ENCODE data around the gene ELMO1.

DNA sequence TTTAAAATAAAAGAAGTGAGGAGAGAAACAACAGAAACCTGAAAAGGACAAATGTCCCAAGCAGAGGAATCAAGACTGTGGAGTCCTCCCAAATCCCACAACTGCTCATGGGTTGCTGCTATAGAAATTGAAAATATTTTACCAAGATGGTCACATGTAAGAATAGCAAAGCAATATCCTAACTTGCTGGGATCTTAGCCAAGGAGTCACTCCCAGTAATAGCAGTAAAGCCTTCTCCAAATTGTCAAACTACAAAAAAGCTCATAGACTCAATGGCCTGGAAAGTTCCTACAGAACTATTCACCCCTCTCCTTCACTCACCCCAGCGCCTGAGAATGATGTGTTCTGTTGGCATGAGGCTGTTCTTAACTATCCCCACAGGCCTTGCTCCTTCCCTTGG lies 186.5 kb downstream of the ELMO1 start:
- no peak for TF ChIP-seq JUNB (IDR thresholded peaks at IDR 0.05)
- TF ChIP-seq RAD21 (IDR thresholded peaks at IDR 0.05; ENCODE audit: insufficient read depth, low read depth, low read length): no peak
- no peak for TF ChIP-seq POLR2AphosphoS5 (IDR thresholded peaks at IDR 0.05; ENCODE audit: low read length)
- no peak for TF ChIP-seq CHD1 (IDR thresholded peaks at IDR 0.05; ENCODE audit: low read depth, low read length)
- TF ChIP-seq GABPA (IDR thresholded peaks at IDR 0.05; ENCODE audit: low read depth): no peak
- no peak for TF ChIP-seq SIX5 (IDR thresholded peaks at IDR 0.05; ENCODE audit: low read depth, low read length, severe bottlenecking)
- TF ChIP-seq, protein P1, sequence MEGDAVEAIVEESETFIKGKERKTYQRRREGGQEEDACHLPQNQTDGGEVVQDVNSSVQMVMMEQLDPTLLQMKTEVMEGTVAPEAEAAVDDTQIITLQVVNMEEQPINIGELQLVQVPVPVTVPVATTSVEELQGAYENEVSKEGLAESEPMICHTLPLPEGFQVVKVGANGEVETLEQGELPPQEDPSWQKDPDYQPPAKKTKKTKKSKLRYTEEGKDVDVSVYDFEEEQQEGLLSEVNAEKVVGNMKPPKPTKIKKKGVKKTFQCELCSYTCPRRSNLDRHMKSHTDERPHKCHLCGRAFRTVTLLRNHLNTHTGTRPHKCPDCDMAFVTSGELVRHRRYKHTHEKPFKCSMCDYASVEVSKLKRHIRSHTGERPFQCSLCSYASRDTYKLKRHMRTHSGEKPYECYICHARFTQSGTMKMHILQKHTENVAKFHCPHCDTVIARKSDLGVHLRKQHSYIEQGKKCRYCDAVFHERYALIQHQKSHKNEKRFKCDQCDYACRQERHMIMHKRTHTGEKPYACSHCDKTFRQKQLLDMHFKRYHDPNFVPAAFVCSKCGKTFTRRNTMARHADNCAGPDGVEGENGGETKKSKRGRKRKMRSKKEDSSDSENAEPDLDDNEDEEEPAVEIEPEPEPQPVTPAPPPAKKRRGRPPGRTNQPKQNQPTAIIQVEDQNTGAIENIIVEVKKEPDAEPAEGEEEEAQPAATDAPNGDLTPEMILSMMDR (IDR thresholded peaks at IDR 0.05 in 2 of 3, conservative IDR thresholded peaks at IDR 0.05 in 1 of 3; ENCODE audit: control insufficient read depth in 2 of 3, extremely low read depth in 1 of 3, insufficient read depth in 1 of 3, low read depth in 3 of 3, low read length in 3 of 3): no peak
- TF ChIP-seq YY1 (IDR thresholded peaks at IDR 0.05; ENCODE audit: low read depth, low read length): no peak
- no peak for TF ChIP-seq SPI1 (IDR thresholded peaks at IDR 0.05; ENCODE audit: borderline replicate concordance, insufficient read depth, low read depth, low read length)
- no peak for TF ChIP-seq EED (IDR thresholded peaks at IDR 0.05; ENCODE audit: low read depth)

All from GM12878 (cell line).